H9 (cell line): ENCODE measurements around the gene RPS17. TPM values are rescaled to one million over a fixed set of nuclear protein-coding genes. Genes with fewer than 3 reads are reported as not detected.

Experiments
- DNase-seq: peaks from one replicate; pipeline ENCODE4 v3.0.0-alpha.2; 2017
- H2AFZ ChIP-seq: one replicate; pipeline ENCODE4 v1.6.1; 2013; ENCODE audit warnings: mild to moderate bottlenecking, low read length, control low read depth, moderate library complexity
- H2AK5ac ChIP-seq: 2 replicates; pipeline ENCODE4 v1.6.1; 2013; ENCODE audit warnings: low read length, control low read depth, mixed read lengths; ENCODE audit not compliant: insufficient read length
- H2BK120ac ChIP-seq: one replicate; pipeline ENCODE4 v1.6.1; 2013; ENCODE audit warnings: low read depth, mild to moderate bottlenecking, low read length, control low read depth, inconsistent platforms; ENCODE audit not compliant: poor library complexity, severe bottlenecking
- H2BK12ac ChIP-seq: 2 replicates; pipeline ENCODE4 v1.6.1; 2013; ENCODE audit warnings: low read length, control low read depth, mixed read lengths, low read depth; ENCODE audit not compliant: insufficient read length
- H2BK15ac ChIP-seq: 2 replicates; pipeline ENCODE4 v1.6.1; 2013; ENCODE audit warnings: low read depth, low read length, control low read depth
- H2BK20ac ChIP-seq: one replicate; pipeline ENCODE4 v1.6.1; 2013; ENCODE audit warnings: low read depth, mild to moderate bottlenecking, low read length, control low read depth, inconsistent platforms; ENCODE audit not compliant: poor library complexity, severe bottlenecking
- H2BK5ac ChIP-seq: 2 replicates; pipeline ENCODE4 v1.6.1; 2013; ENCODE audit warnings: low read length, control low read depth, mixed read lengths; ENCODE audit not compliant: insufficient read length
- H3K14ac ChIP-seq: 2 replicates; pipeline ENCODE4 v1.6.1; 2013; ENCODE audit warnings: low read length, control low read depth; ENCODE audit not compliant: insufficient read depth
- H3K18ac ChIP-seq: 2 replicates; pipeline ENCODE4 v1.6.1; 2013; ENCODE audit warnings: low read depth, mild to moderate bottlenecking, mixed read lengths, low read length, control low read depth; ENCODE audit not compliant: insufficient read length
- H3K23ac ChIP-seq: 2 replicates; pipeline ENCODE4 v1.6.1; 2013; ENCODE audit warnings: low read length, control low read depth, mixed read lengths, low read depth; ENCODE audit not compliant: insufficient read length
- H3K23me2 ChIP-seq: 2 replicates; pipeline ENCODE4 v1.6.1; 2013; ENCODE audit warnings: low read depth, mild to moderate bottlenecking, mixed read lengths, low read length, control low read depth; ENCODE audit not compliant: insufficient read length, poor library complexity, severe bottlenecking
- H3K27ac ChIP-seq: 2 replicates; pipeline ENCODE4 v1.5.1; 2013; ENCODE audit warnings: low read length, control low read depth, mixed read lengths, low read depth; ENCODE audit not compliant: insufficient read length
- H3K27me3 ChIP-seq: 2 replicates; pipeline ENCODE4 v1.6.1; 2013; ENCODE audit warnings: low read length, control low read depth, inconsistent platforms; ENCODE audit not compliant: insufficient read depth
- H3K4ac ChIP-seq: 2 replicates; pipeline ENCODE4 v1.6.1; 2013; ENCODE audit warnings: low read depth, mild to moderate bottlenecking, control low read depth, inconsistent platforms, low read length, moderate library complexity
- H3K4me1 ChIP-seq: 2 replicates; pipeline ENCODE4 v1.6.1; 2013; ENCODE audit warnings: low read length, control low read depth, inconsistent platforms; ENCODE audit not compliant: insufficient read depth
- H3K4me2 ChIP-seq: 2 replicates; pipeline ENCODE4 v1.6.1; 2013; ENCODE audit warnings: low read length, control low read depth, mixed read lengths; ENCODE audit not compliant: insufficient read length, insufficient read depth
- H3K56ac ChIP-seq: 2 replicates; pipeline ENCODE4 v1.6.1; 2013; ENCODE audit warnings: low read depth, mild to moderate bottlenecking, mixed read lengths, low read length, control low read depth; ENCODE audit not compliant: insufficient read length
- H3K79me1 ChIP-seq: 2 replicates; pipeline ENCODE4 v1.6.1; 2013; ENCODE audit warnings: low read depth, mild to moderate bottlenecking, moderate library complexity, low read length, control low read depth, inconsistent platforms; ENCODE audit not compliant: insufficient read depth, poor library complexity, severe bottlenecking
- H3K79me2 ChIP-seq: 2 replicates; pipeline ENCODE4 v1.6.1; 2013; ENCODE audit warnings: low read length, control low read depth, inconsistent platforms; ENCODE audit not compliant: insufficient read depth
- H3K9ac ChIP-seq: 2 replicates; pipeline ENCODE4 v1.6.1; 2013; ENCODE audit warnings: low read length, control low read depth, mixed read lengths; ENCODE audit not compliant: insufficient read length; ENCODE audit errors: extremely low read depth
- H3K9me3 ChIP-seq: one replicate; pipeline ENCODE4 v1.6.1; 2013; ENCODE audit warnings: low read depth, low read length, inconsistent platforms; ENCODE audit not compliant: control insufficient read depth
- H3T11ph ChIP-seq: one replicate; pipeline ENCODE4 v1.6.1; 2013; ENCODE audit warnings: mild to moderate bottlenecking, low read length, control low read depth, inconsistent platforms
- H4K20me1 ChIP-seq: one replicate; pipeline ENCODE4 v1.6.1; 2013; ENCODE audit not compliant: control insufficient read depth, insufficient read length, insufficient read depth
- H4K5ac ChIP-seq: 2 replicates; pipeline ENCODE4 v1.6.1; 2013; ENCODE audit warnings: low read depth, mild to moderate bottlenecking, mixed read lengths, low read length, control low read depth; ENCODE audit not compliant: insufficient read length
- H4K8ac ChIP-seq: replicated peaks from 2 replicates; pipeline ENCODE4 v1.6.1; 2013; ENCODE audit warnings: low read length, control low read depth, mixed read lengths, low read depth; ENCODE audit not compliant: insufficient read length
- H4K91ac ChIP-seq: 2 replicates; pipeline ENCODE4 v1.6.1; 2013; ENCODE audit warnings: low read depth, mild to moderate bottlenecking, moderate library complexity, mixed read lengths, low read length, control low read depth; ENCODE audit not compliant: insufficient read length
- H3K27ac Mint-ChIP-seq, 3 experiments: 2 replicates in 2 of 3; 3 replicates in 1 of 3; pipeline ENCODE4 v1.8.0; 2020 to 2021; ENCODE audit warnings: mixed read lengths in 3 of 3, mild to moderate bottlenecking in 1 of 3, moderate library complexity in 1 of 3
- H3K27me3 Mint-ChIP-seq: 2 replicates; pipeline ENCODE4 v1.8.0; 2021; ENCODE audit warnings: low read depth, mild to moderate bottlenecking, moderate library complexity, mixed read lengths
- H3K36me3 Mint-ChIP-seq, 3 experiments: 2 replicates in 2 of 3; 3 replicates in 1 of 3; pipeline ENCODE4 v1.8.0; 2020 to 2021; ENCODE audit warnings: low read depth in 3 of 3, mixed read lengths in 3 of 3; ENCODE audit not compliant: insufficient read depth in 1 of 3
- H3K4me1 Mint-ChIP-seq, 2 experiments: 2 replicates each; pipeline ENCODE4 v1.8.0; 2020; ENCODE audit warnings: mixed read lengths in 2 of 2
- H3K4me3 Mint-ChIP-seq, 2 experiments: 2 replicates in 1 of 2; 3 replicates in 1 of 2; pipeline ENCODE4 v1.8.0; 2020 to 2021; ENCODE audit warnings: mild to moderate bottlenecking in 2 of 2, mixed read lengths in 2 of 2, moderate library complexity in 1 of 2
- H3K9me3 Mint-ChIP-seq, 2 experiments: 2 replicates in 1 of 2; 3 replicates in 1 of 2; pipeline ENCODE4 v1.8.0; 2020; ENCODE audit warnings: mild to moderate bottlenecking in 2 of 2, mixed read lengths in 2 of 2, moderate library complexity in 1 of 2
- WGBS: extraction: QIAGEN DNeasy Blood & Tissue Kit; methylation state at CpG from one replicate; pipeline ENCODE4 v1.1.7; 2013; ENCODE audit warnings: missing lambda C conversion rate, low lambda C conversion rate, mixed read lengths; ENCODE audit not compliant: insufficient read length; ENCODE audit errors: extremely low coverage; 5-methylcytosine and 5-hydroxymethylcytosine counted together
- total RNA-seq: library from RNA; stranded (reverse); gene quantifications from 2 replicates; pipeline ENCODE4 v1.2.1, GENCODE V29; 2021
- TF ChIP-seq, protein P1 (sequence below): fragments of 200-600 bp; sonication (generic); conservative IDR thresholded peaks from 3 replicates; pipeline ENCODE4 v1.8.0; 2021; ENCODE audit warnings: antibody characterized with exemption, mild to moderate bottlenecking

Gene RPS17
- total RNA-seq, 1 experiment from 2014 or later = 2,597 TPM

DNA sequence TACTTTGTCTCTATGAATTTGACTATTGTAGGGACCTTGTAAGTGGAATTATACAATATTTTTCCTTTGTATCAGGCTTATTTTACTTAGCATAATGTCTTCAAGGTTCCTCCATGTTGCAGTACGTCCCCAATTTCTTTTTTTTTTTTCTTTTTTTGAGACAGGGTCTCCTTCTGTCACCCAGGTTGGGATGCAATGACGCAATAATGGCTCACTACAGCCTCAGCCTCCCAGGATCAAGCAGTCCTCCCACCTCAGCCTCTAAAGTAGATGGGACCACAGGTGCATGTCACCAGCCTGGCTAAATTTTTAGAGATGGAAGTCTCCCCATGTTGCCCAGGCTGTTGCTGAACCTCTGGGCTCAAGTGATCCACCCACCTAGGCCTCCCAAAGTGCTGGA is 40.5 kb upstream of the RPS17 start:
- no peak overlapping the region for H3K14ac ChIP-seq
- no peak overlapping the region for H2AK5ac ChIP-seq
- no peak overlapping the region for H3K4me2 ChIP-seq
- no peak overlapping the region for H4K8ac ChIP-seq
- H4K91ac ChIP-seq = no peak overlapping the region
- H3K4ac ChIP-seq = no peak overlapping the region
- no peak overlapping the region for H3T11ph ChIP-seq
- no peaks in the 10 kb centered on the region; the same call in 1 of the 2 replicates for H3K27me3 Mint-ChIP-seq
- H3K56ac ChIP-seq = no peak overlapping the region
- no peak overlapping the region for H3K23ac ChIP-seq
- no peak overlapping the region for H2AFZ ChIP-seq
- no peaks in the 10 kb centered on the region for H3K23me2 ChIP-seq
- TF ChIP-seq, protein P1, sequence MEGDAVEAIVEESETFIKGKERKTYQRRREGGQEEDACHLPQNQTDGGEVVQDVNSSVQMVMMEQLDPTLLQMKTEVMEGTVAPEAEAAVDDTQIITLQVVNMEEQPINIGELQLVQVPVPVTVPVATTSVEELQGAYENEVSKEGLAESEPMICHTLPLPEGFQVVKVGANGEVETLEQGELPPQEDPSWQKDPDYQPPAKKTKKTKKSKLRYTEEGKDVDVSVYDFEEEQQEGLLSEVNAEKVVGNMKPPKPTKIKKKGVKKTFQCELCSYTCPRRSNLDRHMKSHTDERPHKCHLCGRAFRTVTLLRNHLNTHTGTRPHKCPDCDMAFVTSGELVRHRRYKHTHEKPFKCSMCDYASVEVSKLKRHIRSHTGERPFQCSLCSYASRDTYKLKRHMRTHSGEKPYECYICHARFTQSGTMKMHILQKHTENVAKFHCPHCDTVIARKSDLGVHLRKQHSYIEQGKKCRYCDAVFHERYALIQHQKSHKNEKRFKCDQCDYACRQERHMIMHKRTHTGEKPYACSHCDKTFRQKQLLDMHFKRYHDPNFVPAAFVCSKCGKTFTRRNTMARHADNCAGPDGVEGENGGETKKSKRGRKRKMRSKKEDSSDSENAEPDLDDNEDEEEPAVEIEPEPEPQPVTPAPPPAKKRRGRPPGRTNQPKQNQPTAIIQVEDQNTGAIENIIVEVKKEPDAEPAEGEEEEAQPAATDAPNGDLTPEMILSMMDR = no peak
- no peak overlapping the region for H2BK120ac ChIP-seq
- H4K5ac ChIP-seq = no peak overlapping the region
- no peaks in the 10 kb centered on the region for H3K79me2 ChIP-seq
- no peak for DNase-seq
- no peak overlapping the region for H3K18ac ChIP-seq
- H4K20me1 ChIP-seq = no peaks in the 10 kb centered on the region
- no peak overlapping the region for H2BK20ac ChIP-seq
- H3K9me3 ChIP-seq = no peaks in the 10 kb centered on the region
- no peak overlapping the region for H2BK12ac ChIP-seq
- H3K9ac ChIP-seq = no peak overlapping the region
- H3K27me3 ChIP-seq = no peaks in the 10 kb centered on the region
- H2BK15ac ChIP-seq = no peak overlapping the region
- no peaks in the 10 kb centered on the region for H3K79me1 ChIP-seq
- WGBS = no CpG with 5 or more reads among the region's 2 CpGs
- H3K27ac ChIP-seq = no peak overlapping the region
- H3K9me3 Mint-ChIP-seq = no peaks in the 10 kb centered on the region
- no peak overlapping the region for H3K4me3 Mint-ChIP-seq
- peaks cover 7 to 9% of the 10 kb centered on the region in 2 experiments for H3K4me1 Mint-ChIP-seq
- H2BK5ac ChIP-seq = no peak overlapping the region
- no peak overlapping the region for H3K27ac Mint-ChIP-seq
- H3K36me3 Mint-ChIP-seq = no peaks in the 10 kb centered on the region
- H3K4me1 ChIP-seq = peaks cover 3% of the 10 kb centered on the region; the same call in 1 of the 2 replicates
